Liver (tissue), 9 donors: ENCODE measurements around the gene SLC12A3. TPM values are rescaled to one million over a fixed set of nuclear protein-coding genes. Genes with fewer than 3 reads are reported as not detected.
"Not testable (repeated sequence)": the region's sequence is repeated elsewhere in the genome, so short reads cannot be mapped to it uniquely, and the experiment has no call there.

ENCODE experiments used
- DNase-seq: peaks from one replicate; pipeline ENCODE4 v3.0.0-alpha.2; 2017; ENCODE audit warnings: low spot score
- H3K27ac ChIP-seq, 2 donors: one replicate each; pipeline ENCODE4 v1.7.0; 2013; ENCODE audit warnings: inconsistent platforms in 2 of 2, low read length in 2 of 2, control low read depth in 1 of 2, low read depth in 1 of 2, mild to moderate bottlenecking in 1 of 2
- H3K27me3 ChIP-seq, 4 donors: one replicate each; pipeline versions ENCODE4 v1.6.1 to v1.7.0; 2013; ENCODE audit warnings: low read length in 3 of 4, inconsistent platforms in 1 of 4, mild to moderate bottlenecking in 1 of 4, moderate library complexity in 1 of 4; ENCODE audit not compliant: control insufficient read depth in 4 of 4, insufficient read depth in 4 of 4
- H3K36me3 ChIP-seq, 4 donors: one replicate each; pipeline versions ENCODE4 v1.6.1 to v1.7.0; 2013; ENCODE audit warnings: low read length in 3 of 4, mild to moderate bottlenecking in 3 of 4, low read depth in 1 of 4, moderate library complexity in 1 of 4; ENCODE audit not compliant: control insufficient read depth in 4 of 4, insufficient read depth in 3 of 4
- H3K4me1 ChIP-seq, 4 donors: one replicate each; pipeline versions ENCODE4 v1.6.1 to v1.7.0; 2013; ENCODE audit warnings: low read length in 3 of 4, mild to moderate bottlenecking in 3 of 4, moderate library complexity in 1 of 4; ENCODE audit not compliant: control insufficient read depth in 4 of 4, insufficient read depth in 4 of 4
- H3K4me3 ChIP-seq, 3 donors: one replicate each; pipeline versions ENCODE4 v1.6.1 to v1.7.0; 2013; ENCODE audit warnings: low read length in 3 of 3, control low read depth in 1 of 3, low read depth in 1 of 3, mild to moderate bottlenecking in 1 of 3
- H3K9ac ChIP-seq, 2 donors: one replicate each; pipeline ENCODE4 v1.7.0; 2013; ENCODE audit warnings: low read length in 2 of 2, mild to moderate bottlenecking in 2 of 2, moderate library complexity in 2 of 2, control low read depth in 1 of 2, low read depth in 1 of 2
- H3K9me3 ChIP-seq, 4 donors: one replicate each; pipeline versions ENCODE4 v1.6.1 to v1.7.0; 2013; ENCODE audit warnings: low read length in 3 of 4; ENCODE audit not compliant: control insufficient read depth in 4 of 4
- ATF3 ChIP-seq: IDR thresholded peaks from 2 replicates; pipeline ENCODE4 v1.6.1; 2016; ENCODE audit warnings: antibody characterized with exemption
- CTCF ChIP-seq: fragments of 150-350 bp; IDR thresholded peaks from 2 replicates; pipeline ENCODE4 v1.5.1; 2017; ENCODE audit warnings: improper control_type of control experiment, low read depth, low read length; ENCODE audit not compliant: missing input control
- EGR1 ChIP-seq, 2 donors: IDR thresholded peaks; 2 replicates each; pipeline ENCODE4 v1.6.1; 2016 to 2018; ENCODE audit warnings: antibody characterized with exemption in 2 of 2, low read depth in 2 of 2
- FOXA2 ChIP-seq: IDR thresholded peaks from 2 replicates; pipeline ENCODE4 v1.6.1; 2016; ENCODE audit warnings: antibody characterized with exemption
- GABPA ChIP-seq, 2 donors: IDR thresholded peaks in 1 of 2; conservative IDR thresholded peaks in 1 of 2; 2 replicates each; pipeline ENCODE4 v1.6.1; 2016; ENCODE audit warnings: antibody characterized with exemption in 2 of 2, mild to moderate bottlenecking in 1 of 2, moderate library complexity in 1 of 2
- HNF4A ChIP-seq, 2 donors: conservative IDR thresholded peaks; 2 replicates each; pipeline ENCODE4 v1.6.1; 2016; ENCODE audit warnings: antibody characterized with exemption in 2 of 2, mild to moderate bottlenecking in 2 of 2
- HNF4G ChIP-seq: IDR thresholded peaks from 2 replicates; pipeline ENCODE4 v1.6.1; 2016; ENCODE audit warnings: antibody characterized with exemption
- JUND ChIP-seq, 2 donors: IDR thresholded peaks; 2 replicates each; pipeline ENCODE4 v1.6.1; 2016; ENCODE audit warnings: antibody characterized with exemption in 2 of 2
- NR2F2 ChIP-seq: IDR thresholded peaks from 2 replicates; pipeline ENCODE4 v1.6.1; 2016; ENCODE audit warnings: antibody characterized with exemption
- RAD21 ChIP-seq, 2 donors: IDR thresholded peaks; 2 replicates each; pipeline ENCODE4 v1.6.1; 2016; ENCODE audit warnings: antibody characterized with exemption in 2 of 2, mild to moderate bottlenecking in 2 of 2
- RXRA ChIP-seq, 2 donors: IDR thresholded peaks; 2 replicates each; pipeline ENCODE4 v1.6.1; 2017 to 2018; ENCODE audit warnings: antibody characterized with exemption in 2 of 2, mild to moderate bottlenecking in 1 of 2
- SP1 ChIP-seq: IDR thresholded peaks from 2 replicates; pipeline ENCODE4 v1.6.1; 2018; ENCODE audit warnings: antibody characterized with exemption, mild to moderate bottlenecking
- ZBTB33 ChIP-seq: IDR thresholded peaks from 2 replicates; pipeline ENCODE4 v1.6.1; 2016; ENCODE audit warnings: antibody characterized with exemption
- WGBS: extraction: QIAGEN DNeasy Blood & Tissue Kit; methylation state at CpG from one replicate; pipeline ENCODE4 v1.1.7; 2013; 5-methylcytosine and 5-hydroxymethylcytosine counted together
- polyA plus RNA-seq, 2 donors: library from polyadenylated mRNA; stranded (reverse) in 1 of 2; unstranded in 1 of 2; fragments of 200-250 nt in 1 of 2; fragments of >200 nt in 1 of 2; fragmentation: Nextera tagmentation in 1 of 2; extraction: Ambion mirVana in 1 of 2; gene quantifications; one replicate each; pipeline versions ENCODE4 v1.2.1 to v1.2.3, GENCODE V29; 2013 to 2015
- total RNA-seq, 2 donors: library from RNA; depleted of rRNA; stranded (reverse); fragments of >200 nt; gene quantifications; one replicate each; pipeline ENCODE4 v1.2.3, GENCODE V29; 2014
- TF ChIP-seq, protein P1 (sequence below): IDR thresholded peaks from 2 replicates; pipeline ENCODE4 v1.6.1; 2016; ENCODE audit warnings: antibody characterized with exemption
- TF ChIP-seq, protein P2 (sequence below): IDR thresholded peaks from 2 replicates; pipeline ENCODE4 v1.6.1; 2016; ENCODE audit warnings: antibody characterized with exemption, mild to moderate bottlenecking
- donor health status: healthy.
- donor health status: healthy.
- donor health status: healthy.
- donor health status: healthy.
- donor health status: healthy.

The SLC12A3 gene
- total and polyA plus RNA-seq, 4 donors = 0.09 TPM; not detected in 3

- no peaks in the 10 kb centered on the region for H3K27me3 ChIP-seq
- no peaks in the 10 kb centered on the region for H3K36me3 ChIP-seq
- no peak for TF ChIP-seq HNF4A (conservative IDR thresholded peaks at IDR 0.05)
- no peak for TF ChIP-seq EGR1 (IDR thresholded peaks at IDR 0.05; ENCODE audit: low read depth in 2 of 2)
- TF ChIP-seq RXRA (IDR thresholded peaks at IDR 0.05) = no peak
- TF ChIP-seq JUND (IDR thresholded peaks at IDR 0.05) = no peak
- TF ChIP-seq, protein P1, sequence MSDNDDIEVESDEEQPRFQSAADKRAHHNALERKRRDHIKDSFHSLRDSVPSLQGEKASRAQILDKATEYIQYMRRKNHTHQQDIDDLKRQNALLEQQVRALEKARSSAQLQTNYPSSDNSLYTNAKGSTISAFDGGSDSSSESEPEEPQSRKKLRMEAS = no peak
- TF ChIP-seq ATF3 = no peak
- no peak for TF ChIP-seq HNF4G
- no peak overlapping the region for H3K4me3 ChIP-seq
- H3K9me3 ChIP-seq = no peaks in the 10 kb centered on the region
- no peak overlapping the region for H3K9ac ChIP-seq
- 93% methylated on average over 2 of the region's 2 CpGs for WGBS
- DNase-seq = no peak
- no peaks in the 10 kb centered on the region for H3K4me1 ChIP-seq
- H3K27ac ChIP-seq = no peak overlapping the region
Observed at GRCh38 chr16:56883586-56883985, 18.6 kb downstream of the SLC12A3 start.

GRCh38 chr16:56884026-56884582 lies 19.1 kb downstream of the SLC12A3 start:
- WGBS = 96% methylated on average over 14 of the region's 14 CpGs
- no peak for DNase-seq
- H3K9me3 ChIP-seq = no peaks in the 10 kb centered on the region
- no peak overlapping the region for H3K27ac ChIP-seq
- H3K4me3 ChIP-seq = no peak overlapping the region
- no peaks in the 10 kb centered on the region for H3K27me3 ChIP-seq
- H3K4me1 ChIP-seq = no peaks in the 10 kb centered on the region
- no peaks in the 10 kb centered on the region for H3K36me3 ChIP-seq
- no peak for TF ChIP-seq NR2F2
- TF ChIP-seq, protein P2, sequence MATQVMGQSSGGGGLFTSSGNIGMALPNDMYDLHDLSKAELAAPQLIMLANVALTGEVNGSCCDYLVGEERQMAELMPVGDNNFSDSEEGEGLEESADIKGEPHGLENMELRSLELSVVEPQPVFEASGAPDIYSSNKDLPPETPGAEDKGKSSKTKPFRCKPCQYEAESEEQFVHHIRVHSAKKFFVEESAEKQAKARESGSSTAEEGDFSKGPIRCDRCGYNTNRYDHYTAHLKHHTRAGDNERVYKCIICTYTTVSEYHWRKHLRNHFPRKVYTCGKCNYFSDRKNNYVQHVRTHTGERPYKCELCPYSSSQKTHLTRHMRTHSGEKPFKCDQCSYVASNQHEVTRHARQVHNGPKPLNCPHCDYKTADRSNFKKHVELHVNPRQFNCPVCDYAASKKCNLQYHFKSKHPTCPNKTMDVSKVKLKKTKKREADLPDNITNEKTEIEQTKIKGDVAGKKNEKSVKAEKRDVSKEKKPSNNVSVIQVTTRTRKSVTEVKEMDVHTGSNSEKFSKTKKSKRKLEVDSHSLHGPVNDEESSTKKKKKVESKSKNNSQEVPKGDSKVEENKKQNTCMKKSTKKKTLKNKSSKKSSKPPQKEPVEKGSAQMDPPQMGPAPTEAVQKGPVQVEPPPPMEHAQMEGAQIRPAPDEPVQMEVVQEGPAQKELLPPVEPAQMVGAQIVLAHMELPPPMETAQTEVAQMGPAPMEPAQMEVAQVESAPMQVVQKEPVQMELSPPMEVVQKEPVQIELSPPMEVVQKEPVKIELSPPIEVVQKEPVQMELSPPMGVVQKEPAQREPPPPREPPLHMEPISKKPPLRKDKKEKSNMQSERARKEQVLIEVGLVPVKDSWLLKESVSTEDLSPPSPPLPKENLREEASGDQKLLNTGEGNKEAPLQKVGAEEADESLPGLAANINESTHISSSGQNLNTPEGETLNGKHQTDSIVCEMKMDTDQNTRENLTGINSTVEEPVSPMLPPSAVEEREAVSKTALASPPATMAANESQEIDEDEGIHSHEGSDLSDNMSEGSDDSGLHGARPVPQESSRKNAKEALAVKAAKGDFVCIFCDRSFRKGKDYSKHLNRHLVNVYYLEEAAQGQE = no peak
- no peak for TF ChIP-seq HNF4A (conservative IDR thresholded peaks at IDR 0.05)
- TF ChIP-seq RAD21 (IDR thresholded peaks at IDR 0.05) = no peak
- TF ChIP-seq FOXA2 = no peak
- no peak for TF ChIP-seq SP1
- TF ChIP-seq HNF4G = no peak
- TF ChIP-seq CTCF = no peak
- TF ChIP-seq GABPA (IDR thresholded peaks at IDR 0.05 in 1 of 2, conservative IDR thresholded peaks at IDR 0.05 in 1 of 2) = no peak
- TF ChIP-seq EGR1 (IDR thresholded peaks at IDR 0.05; ENCODE audit: low read depth in 2 of 2) = no peak
- TF ChIP-seq JUND (IDR thresholded peaks at IDR 0.05) = no peak
- TF ChIP-seq ZBTB33 = no peak
- TF ChIP-seq ATF3 = no peak
- no peak overlapping the region for H3K9ac ChIP-seq

GRCh38 chr16:56884929-56885328 lies 19.9 kb downstream of the SLC12A3 start:
- H3K4me3 ChIP-seq, H3K9ac ChIP-seq, H3K27me3 ChIP-seq, H3K9me3 ChIP-seq, DNase-seq, H3K27ac ChIP-seq, H3K4me1 ChIP-seq, H3K36me3 ChIP-seq: not testable (repeated sequence)
- WGBS = 95% methylated on average over 13 of the region's 13 CpGs
